H1 (cell line): ENCODE results near the gene KDM6A. TPM values are rescaled to one million over a fixed set of nuclear protein-coding genes. Genes with fewer than 3 reads are reported as not detected.

Source experiments
- CTCF ChIA-PET: fragments of 300-600 bp; sonication (Branson Sonifier 250); formaldehyde crosslinking; loops from one replicate; lab custom pipeline; 2021; ENCODE audit not compliant: partially characterized antibody; lab: Charles Lee
- POLR2A ChIA-PET: fragments of 300-600 bp; sonication (Branson Sonifier 250); formaldehyde crosslinking; loops from one replicate; lab custom pipeline; 2021; ENCODE audit warnings: inconsistent platforms; ENCODE audit not compliant: partially characterized antibody; lab: Charles Lee
- DNase-seq, 2 experiments: peaks; one replicate each; pipeline versions ENCODE4 v3.0.0 to v3.0.0-alpha.2; 2010 to 2022; ENCODE audit warnings: low spot score in 2 of 2, low read depth in 1 of 2, mixed read lengths in 1 of 2
- FAIRE-seq: peaks from 2 replicates; lab custom pipeline; 2011; peaks lifted over from hg19 to GRCh38; lab: Jason Lieb, UNC
- H2AFZ ChIP-seq: 2 replicates; pipeline ENCODE4 v1.8.1; 2012; ENCODE audit warnings: low read length, inconsistent platforms
- H2AK5ac ChIP-seq: 2 replicates; pipeline ENCODE4 v1.6.1; 2013; ENCODE audit warnings: low read depth, low read length
- H2BK120ac ChIP-seq: replicated peaks from 2 replicates; pipeline ENCODE3; 2013; ENCODE audit warnings: low read depth, low read length, inconsistent platforms
- H2BK12ac ChIP-seq: 2 replicates; pipeline ENCODE4 v1.6.1; 2013; ENCODE audit warnings: low read depth, low read length
- H2BK15ac ChIP-seq: 2 replicates; pipeline ENCODE4 v1.6.1; 2013; ENCODE audit warnings: low read length
- H2BK20ac ChIP-seq: 2 replicates; pipeline ENCODE4 v1.6.1; 2013; ENCODE audit warnings: low read length
- H2BK5ac ChIP-seq: 2 replicates; pipeline ENCODE4 v1.6.1; 2013; ENCODE audit warnings: low read depth, low read length
- H3K14ac ChIP-seq: 2 replicates; pipeline ENCODE4 v1.6.1; 2013; ENCODE audit warnings: inconsistent platforms; ENCODE audit not compliant: insufficient read length
- H3K18ac ChIP-seq: 2 replicates; pipeline ENCODE4 v1.6.1; 2013; ENCODE audit warnings: low read length; ENCODE audit errors: extremely low read depth
- H3K23ac ChIP-seq: 2 replicates; pipeline ENCODE4 v1.6.1; 2013; ENCODE audit warnings: inconsistent platforms; ENCODE audit not compliant: insufficient read length
- H3K23me2 ChIP-seq: 2 replicates; pipeline ENCODE4 v1.6.1; 2013; ENCODE audit warnings: low read depth, low read length
- H3K27ac ChIP-seq: 2 replicates; pipeline ENCODE4 v1.6.1; 2011; ENCODE audit warnings: low read depth, low read length, inconsistent platforms
- H3K27me3 ChIP-seq, 4 experiments: replicated peaks in 1 of 4; 1 replicate in 1 of 4; 2 replicates in 3 of 4; pipeline versions ENCODE4 v1.6.1 to v1.8.1; 2011 to 2013; ENCODE audit warnings: low read length in 3 of 4, mild to moderate bottlenecking in 3 of 4, inconsistent platforms in 2 of 4, mixed read lengths in 2 of 4, moderate library complexity in 1 of 4; ENCODE audit not compliant: control insufficient read depth in 3 of 4, insufficient read depth in 3 of 4; ENCODE audit errors: extremely low read depth in 1 of 4
- H3K36me3 ChIP-seq, 4 experiments: 2 replicates each; pipeline versions ENCODE4 v1.6.1 to v1.8.1; 2011 to 2013; ENCODE audit warnings: mild to moderate bottlenecking in 4 of 4, low read length in 3 of 4, moderate library complexity in 2 of 4, control low read depth in 1 of 4, inconsistent platforms in 1 of 4; ENCODE audit not compliant: insufficient read depth in 4 of 4, control insufficient read depth in 2 of 4
- H3K4ac ChIP-seq: replicated peaks from 2 replicates; pipeline ENCODE3; 2013; ENCODE audit warnings: low read length, low read depth, mixed read lengths, inconsistent platforms; ENCODE audit not compliant: insufficient read length
- H3K4me1 ChIP-seq, 4 experiments: replicated peaks in 1 of 4; 1 replicate in 1 of 4; 2 replicates in 3 of 4; pipeline versions ENCODE4 v1.6.1 to v1.8.1; 2011 to 2013; ENCODE audit warnings: low read length in 3 of 4, inconsistent platforms in 2 of 4, mixed read lengths in 1 of 4; ENCODE audit not compliant: insufficient read depth in 4 of 4, control insufficient read depth in 3 of 4
- H3K4me2 ChIP-seq, 2 experiments: 2 replicates each; pipeline versions ENCODE4 v1.6.1 to v1.8.1; 2011 to 2013; ENCODE audit warnings: low read depth in 2 of 2, low read length in 2 of 2, control low read depth in 1 of 2, inconsistent platforms in 1 of 2, mild to moderate bottlenecking in 1 of 2; ENCODE audit not compliant: insufficient read depth in 1 of 2
- H3K4me3 ChIP-seq, 4 experiments: fragments of 200-600, 300-600 bp in 1 of 4; sonication (generic), shearing (Covaris generic), sonication (Bioruptor Twin) in 1 of 4; 2 replicates each; pipeline versions ENCODE4 v1.5.1 to v1.8.1; 2011 to 2016; ENCODE audit warnings: low read length in 4 of 4, low read depth in 3 of 4, control low read depth in 2 of 4, inconsistent platforms in 2 of 4, mild to moderate bottlenecking in 2 of 4, mixed read lengths in 1 of 4, moderate library complexity in 1 of 4; ENCODE audit not compliant: insufficient read depth in 2 of 4; ENCODE audit errors: extremely low read depth in 1 of 4
- H3K56ac ChIP-seq: replicated peaks from 2 replicates; pipeline ENCODE3; 2013; ENCODE audit warnings: low read depth, mild to moderate bottlenecking, mixed read lengths, low read length, inconsistent platforms; ENCODE audit not compliant: insufficient read length
- H3K79me1 ChIP-seq: 2 replicates; pipeline ENCODE4 v1.6.1; 2013; ENCODE audit warnings: low read depth, low read length, control low read depth
- H3K79me2 ChIP-seq, 2 experiments: 2 replicates each; pipeline versions ENCODE4 v1.6.1 to v1.8.1; 2012 to 2013; ENCODE audit warnings: low read length in 2 of 2, mild to moderate bottlenecking in 2 of 2, inconsistent platforms in 1 of 2; ENCODE audit not compliant: insufficient read depth in 2 of 2, control insufficient read depth in 1 of 2
- H3K9ac ChIP-seq, 4 experiments: replicated peaks in 1 of 4; 1 replicate in 1 of 4; 2 replicates in 3 of 4; pipeline versions ENCODE4 v1.6.1 to v1.8.1; 2011 to 2013; ENCODE audit warnings: low read depth in 3 of 4, low read length in 3 of 4, control low read depth in 2 of 4, mild to moderate bottlenecking in 2 of 4, moderate library complexity in 2 of 4, inconsistent platforms in 1 of 4; ENCODE audit errors: extremely low read depth in 1 of 4
- H3K9me3 ChIP-seq, 2 experiments: 2 replicates each; pipeline versions ENCODE4 v1.6.1 to v1.8.1; 2012 to 2013; ENCODE audit warnings: mild to moderate bottlenecking in 2 of 2, moderate library complexity in 2 of 2, control low read depth in 1 of 2, inconsistent platforms in 1 of 2, low read depth in 1 of 2, low read length in 1 of 2, mixed read lengths in 1 of 2; ENCODE audit not compliant: insufficient read depth in 2 of 2
- H4K20me1 ChIP-seq, 2 experiments: replicated peaks in 1 of 2; 2 replicates each; pipeline versions ENCODE3 to v1.8.1; 2011 to 2013; ENCODE audit warnings: inconsistent platforms in 2 of 2, low read length in 2 of 2, mild to moderate bottlenecking in 1 of 2; ENCODE audit not compliant: insufficient read depth in 2 of 2, control insufficient read depth in 1 of 2
- H4K5ac ChIP-seq: 2 replicates; pipeline ENCODE4 v1.6.1; 2013; ENCODE audit warnings: low read length, low read depth, mixed read lengths, inconsistent platforms; ENCODE audit not compliant: insufficient read length
- H4K8ac ChIP-seq: 2 replicates; pipeline ENCODE4 v1.8.0; 2013; ENCODE audit warnings: mild to moderate bottlenecking, moderate library complexity, low read length, inconsistent platforms; ENCODE audit not compliant: insufficient read depth; ENCODE audit errors: extremely low read depth
- H4K91ac ChIP-seq: replicated peaks from 2 replicates; pipeline ENCODE3; 2013; ENCODE audit warnings: low read length, mixed read lengths, inconsistent platforms; ENCODE audit not compliant: insufficient read length
- BCL11A ChIP-seq, 2 experiments: IDR thresholded peaks; one replicate each; pipeline ENCODE4 v1.6.1; 2011; ENCODE audit warnings: low read depth in 2 of 2, low read length in 2 of 2, mild to moderate bottlenecking in 2 of 2
- CBX5 ChIP-seq: fragments of 300-800, 300-1000 bp; sonication (generic); IDR thresholded peaks from 2 replicates; pipeline ENCODE4 v1.7.1; 2016; ENCODE audit warnings: antibody characterized with exemption, low read length, low read depth
- KDM5A ChIP-seq: fragments of 200-600 bp; IDR thresholded peaks from 2 replicates; pipeline ENCODE4 v1.7.1; 2012; ENCODE audit warnings: mild to moderate bottlenecking, low read length, inconsistent platforms, mixed read lengths
- MAFK ChIP-seq: IDR thresholded peaks from 2 replicates; pipeline ENCODE4 v1.6.1; 2012; ENCODE audit warnings: low read depth, mild to moderate bottlenecking, improper control_type of control experiment, low read length
- RXRA ChIP-seq: IDR thresholded peaks from 2 replicates; pipeline ENCODE4 v1.6.1; 2011; ENCODE audit warnings: low read depth, mild to moderate bottlenecking, low read length, moderate library complexity; ENCODE audit not compliant: insufficient read depth
- TCF12 ChIP-seq: IDR thresholded peaks from 2 replicates; pipeline ENCODE4 v1.6.1; 2011; ENCODE audit warnings: low read depth, mild to moderate bottlenecking, low read length
- USF2 ChIP-seq: IDR thresholded peaks from 2 replicates; pipeline ENCODE4 v1.6.1; 2011; ENCODE audit warnings: low read length, improper control_type of control experiment
- WGBS, 2 experiments: shearing (Covaris generic) in 1 of 2; methylation state at CpG; one replicate each; pipeline versions ENCODE4 v1.1.6 to v1.1.7; 2013 to 2015; ENCODE audit warnings: low lambda C conversion rate in 2 of 2, mixed read lengths in 2 of 2, inconsistent platforms in 1 of 2, low coverage in 1 of 2, missing lambda C conversion rate in 1 of 2; ENCODE audit not compliant: insufficient replicate concordance in 2 of 2, insufficient coverage in 1 of 2, insufficient read length in 1 of 2; ENCODE audit errors: extremely low coverage in 1 of 2, missing lambda C conversion rate in 1 of 2; 5-methylcytosine and 5-hydroxymethylcytosine counted together
- polyA plus RNA-seq, 7 experiments: library from polyadenylated mRNA; depleted of rRNA in 3 of 7; stranded (reverse) in 5 of 7; unstranded in 2 of 7; fragments of >200 nt in 5 of 7; fragments of 200-250 nt in 2 of 7; gene quantifications; 1 replicate in 5 of 7; 2 replicates in 1 of 7; 4 replicates in 1 of 7; pipeline versions ENCODE4 v1.2.1 to v1.2.3, GENCODE V29; 2011 to 2013; ENCODE audit warnings: missing spikeins in 2 of 7, mixed read lengths in 2 of 7
- total RNA-seq: library from RNA; stranded (reverse); fragmentation: NEBNext Ultra II Directional; extraction: Animal tissue kit (Norgen Biotek cat#: 25700); gene quantifications from 2 replicates; pipeline ENCODE4 v1.2.1, GENCODE V29; 2021

The KDM6A gene
- total and polyA plus RNA-seq, 2 of the 8 experiments (the other 6 are each of a cell fraction or from before 2014, with no cell fraction given), result 43.5 to 58.4 TPM

GRCh38 chrX:44876767-44877166, 3.8 kb downstream of the KDM6A start:
- Histone ChIP-seq H4K20me1 (no peaks in the 10 kb centered on the region), H3K23me2 (peaks cover 4% of the 10 kb centered on the region; the same call in 1 of the 2 replicates), H3K18ac (no peak overlapping the region), H3K23ac (no peak overlapping the region), H2BK5ac (no peak overlapping the region), H3K4me3 (no peak overlapping the region), H3K9me3 (no peaks in the 10 kb centered on the region), H3K14ac (no peak overlapping the region), H3K56ac (no peak overlapping the region), H2BK120ac (no peak overlapping the region), H4K8ac (no peak overlapping the region), H2BK20ac (no peak overlapping the region), H2BK12ac (no peak overlapping the region), H4K5ac (no peak overlapping the region), H3K4ac (no peak overlapping the region), H2BK15ac (no peak overlapping the region), H3K4me2 (no peak overlapping the region), H3K27ac (no peak overlapping the region), H3K36me3 (peaks cover 0 to 3% (median 0%) of the 10 kb centered on the region in 4 experiments; a peak in 1 of 8 replicates), H3K27me3 (no peaks in the 10 kb centered on the region), H4K91ac (no peak overlapping the region), H2AFZ (no peak overlapping the region), H3K79me1 (no peaks in the 10 kb centered on the region), H2AK5ac (no peak overlapping the region), H3K9ac (no peak overlapping the region), H3K4me1 (peaks cover 0 to 3% (median 1%) of the 10 kb centered on the region in 4 experiments; a peak in 1 of 7 replicates), H3K79me2 (peaks cover 3 to 81% of the 10 kb centered on the region in 2 experiments; a peak in 3 of 4 replicates)
- DNase-seq (no peak), FAIRE-seq (no peak)
- POLR2A ChIA-PET, result no interaction called here
- 83% methylated on average over 19 of the region's 19 CpGs; no CpG with 5 or more reads in 1 of the 2 experiments for WGBS, 2 experiments
- TF ChIP-seq RXRA (no peak), CBX5 (no peak), USF2 (no peak), TCF12 (no peak), KDM5A (no peak), BCL11A (IDR thresholded peaks at IDR 0.05; ENCODE audit: low read depth in 2 of 2, low read length in 2 of 2) (no peak), MAFK (no peak)
- CTCF ChIA-PET, result no interaction called here
